Renal cortical epithelial cell (primary cell): ENCODE measurements around the gene DAB2IP. TPM values are rescaled to one million over a fixed set of nuclear protein-coding genes. Genes with fewer than 3 reads are reported as not detected.
A peak's percentile ranks its signal among the peaks of the same experiment; 100 is the strongest.
"Not testable (repeated sequence)": the region's sequence is repeated elsewhere in the genome, so short reads cannot be mapped to it uniquely, and the experiment has no call there.

Experiments used
- DNase-seq: peaks from one replicate; pipeline ENCODE4 v3.0.0-alpha.2; 2011; ENCODE audit warnings: low read depth
- total RNA-seq: library from RNA; depleted of rRNA; stranded (reverse); fragments of >200 nt; gene quantifications from 2 replicates; pipeline ENCODE4 v1.2.3, GENCODE V29; 2014

The DAB2IP gene
- total RNA-seq, result 18.2 and 37.5 TPM in 2 replicates

GRCh38 chr9:121651295-121652020 lies at the start of gene DAB2IP:
DAB2IP (plus strand) TSS chr9:121651634; CDS start chr9:121651776, 142 bp downstream.
- DNase-seq, result no peak

GRCh38 chr9:121603028-121603427 lies 48.4 kb upstream of the DAB2IP start:
- DNase-seq, result no peak

GRCh38 chr9:121604242-121604641 lies 47.2 kb upstream of the DAB2IP start:
- DNase-seq, result no peak

- no peak for DNase-seq
These were observed 46.8 kb upstream of the DAB2IP start for GRCh38 chr9:121604654-121605053.

- DNase-seq, result no peak
These were observed 43.8 kb upstream of the DAB2IP start for GRCh38 chr9:121607434-121608167.

GRCh38 chr9:121608168-121608853 lies 43.1 kb upstream of the DAB2IP start:
- DNase-seq, result no peak

GRCh38 chr9:121609822-121610637 lies 41.4 kb upstream of the DAB2IP start:
- peak; percentile 95 for DNase-seq

GRCh38 chr9:121610638-121610953 lies 40.8 kb upstream of the DAB2IP start:
- no peak for DNase-seq

- peak; percentile 62 for DNase-seq
These were observed 38.9 kb upstream of the DAB2IP start for GRCh38 chr9:121612511-121612998.

- peak; percentile 53 for DNase-seq
These were observed 38.3 kb upstream of the DAB2IP start for GRCh38 chr9:121613009-121613752.

GRCh38 chr9:121616123-121616755 lies 35.2 kb upstream of the DAB2IP start:
- no peak for DNase-seq

- DNase-seq, result no peak
These were observed 32.9 kb upstream of the DAB2IP start for GRCh38 chr9:121618504-121618903.

- DNase-seq, result not testable (repeated sequence)
These were observed 32.5 kb upstream of the DAB2IP start for GRCh38 chr9:121618910-121619309.

GRCh38 chr9:121619545-121620324 lies 31.7 kb upstream of the DAB2IP start:
- DNase-seq, result peak; percentile 96

- no peak for DNase-seq
These were observed 31.1 kb upstream of the DAB2IP start for GRCh38 chr9:121620325-121620673.

GRCh38 chr9:121620777-121621449 lies 30.5 kb upstream of the DAB2IP start:
- DNase-seq, result no peak

GRCh38 chr9:121622387-121623203 lies 28.8 kb upstream of the DAB2IP start:
- DNase-seq, result peak; percentile 93

- not testable (repeated sequence) for DNase-seq
These were observed 28.0 kb upstream of the DAB2IP start for GRCh38 chr9:121623430-121623829.
